IMR-90 (cell line): ENCODE data around the gene TMEM140. TPM values are rescaled to one million over a fixed set of nuclear protein-coding genes. Genes with fewer than 3 reads are reported as not detected.
A peak's percentile ranks its signal among the peaks of the same experiment; 100 is the strongest.

ENCODE experiments used
- ATAC-seq: fragments of 200-7000 bp; cut with Tn5 transposase; 2 replicates; pipeline ENCODE4 v1.9.1; 2020; ENCODE audit warnings: low read depth, mild to moderate bottlenecking, moderate library complexity
- BruUV-seq: library from RNA; stranded (reverse); fragments of 400-500 nt; replicated peaks from 2 replicates; lab custom pipeline; 2021; lab: Mats Ljungman, UMichigan
- CTCF ChIA-PET: fragments of 300-600 bp; formaldehyde crosslinking; extraction: SDS; loops from one replicate; lab custom pipeline; 2021; ENCODE audit warnings: antibody characterized with exemption; lab: Yijun Ruan, JAX
- POLR2A ChIA-PET: fragments of 300-600 bp; sonication (Branson Sonifier 250); formaldehyde crosslinking; loops from one replicate; lab custom pipeline; 2022; ENCODE audit warnings: antibody characterized with exemption; ENCODE audit not compliant: unreplicated experiment; lab: Charles Lee
- DNase-seq: peaks from one replicate; pipeline ENCODE4 v3.0.0; 2013
- H2AFZ ChIP-seq: replicated peaks from 2 replicates; pipeline ENCODE3; 2013; ENCODE audit warnings: low read length, mild to moderate bottlenecking; ENCODE audit not compliant: poor library complexity
- H2AK5ac ChIP-seq: 2 replicates; pipeline ENCODE4 v1.6.1; 2013; ENCODE audit warnings: low read depth, low read length, inconsistent platforms
- H2AK9ac ChIP-seq: replicated peaks from 2 replicates; pipeline ENCODE3; 2013; ENCODE audit warnings: mild to moderate bottlenecking, low read depth, low read length, moderate library complexity; ENCODE audit not compliant: poor library complexity
- H2BK120ac ChIP-seq: 2 replicates; pipeline ENCODE4 v1.6.1; 2013; ENCODE audit warnings: low read depth, low read length, inconsistent platforms
- H2BK15ac ChIP-seq: 3 replicates; pipeline ENCODE4 v1.6.1; 2013; ENCODE audit warnings: low read depth, low read length, inconsistent platforms
- H2BK20ac ChIP-seq: 2 replicates; pipeline ENCODE4 v1.6.1; 2013; ENCODE audit warnings: low read depth, mild to moderate bottlenecking, inconsistent platforms, low read length, moderate library complexity
- H2BK5ac ChIP-seq: 2 replicates; pipeline ENCODE4 v1.6.1; 2013; ENCODE audit warnings: mild to moderate bottlenecking, low read depth, low read length, inconsistent platforms; ENCODE audit not compliant: poor library complexity, severe bottlenecking
- H3K14ac ChIP-seq: replicated peaks from 2 replicates; pipeline ENCODE4 v1.6.1; 2013; ENCODE audit warnings: low read depth, low read length, inconsistent platforms
- H3K18ac ChIP-seq: 2 replicates; pipeline ENCODE4 v1.6.1; 2013; ENCODE audit warnings: low read depth, low read length, control low read depth
- H3K23ac ChIP-seq: 2 replicates; pipeline ENCODE4 v1.6.1; 2013; ENCODE audit warnings: low read depth, low read length, inconsistent platforms
- H3K27ac ChIP-seq: 2 replicates; pipeline ENCODE4 v1.5.1; 2013; ENCODE audit warnings: mild to moderate bottlenecking, control low read depth, low read length; ENCODE audit not compliant: insufficient read depth
- H3K27me3 ChIP-seq: 2 replicates; pipeline ENCODE4 v1.6.1; 2013; ENCODE audit warnings: low read length; ENCODE audit not compliant: control insufficient read depth, insufficient read depth
- H3K36me3 ChIP-seq: 2 replicates; pipeline ENCODE4 v1.6.1; 2013; ENCODE audit warnings: low read length, mixed read lengths; ENCODE audit not compliant: control insufficient read depth, insufficient read depth
- H3K4ac ChIP-seq: 2 replicates; pipeline ENCODE4 v1.6.1; 2013; ENCODE audit warnings: low read depth, low read length, inconsistent platforms
- H3K4me1 ChIP-seq: 2 replicates; pipeline ENCODE4 v1.6.1; 2013; ENCODE audit warnings: low read length, mixed read lengths; ENCODE audit not compliant: control insufficient read depth, insufficient read depth
- H3K4me2 ChIP-seq: 2 replicates; pipeline ENCODE4 v1.6.1; 2013; ENCODE audit warnings: low read depth, mild to moderate bottlenecking, control low read depth, low read length, moderate library complexity
- H3K4me3 ChIP-seq: 2 replicates; pipeline ENCODE4 v1.5.1; 2013; ENCODE audit warnings: low read depth, mild to moderate bottlenecking, control low read depth, low read length, moderate library complexity; ENCODE audit not compliant: insufficient read depth
- H3K56ac ChIP-seq: 2 replicates; pipeline ENCODE4 v1.6.1; 2013; ENCODE audit warnings: low read length, inconsistent platforms; ENCODE audit not compliant: insufficient read depth; ENCODE audit errors: extremely low read depth
- H3K79me1 ChIP-seq, 2 experiments: 2 replicates each; pipeline ENCODE4 v1.6.1; 2013; ENCODE audit warnings: low read length in 2 of 2, inconsistent platforms in 1 of 2, low read depth in 1 of 2
- H3K9ac ChIP-seq: 2 replicates; pipeline ENCODE4 v1.6.1; 2013; ENCODE audit warnings: low read depth, low read length, control low read depth
- H3K9me1 ChIP-seq: 2 replicates; pipeline ENCODE4 v1.6.1; 2013; ENCODE audit warnings: low read length, inconsistent platforms; ENCODE audit not compliant: insufficient read depth
- H3K9me3 ChIP-seq: 2 replicates; pipeline ENCODE4 v1.6.1; 2013; ENCODE audit warnings: low read length; ENCODE audit not compliant: control insufficient read depth, insufficient read depth
- H4K20me1 ChIP-seq: 2 replicates; pipeline ENCODE4 v1.6.1; 2013; ENCODE audit warnings: low read length, inconsistent platforms; ENCODE audit not compliant: insufficient read depth
- H4K5ac ChIP-seq: 2 replicates; pipeline ENCODE4 v1.6.1; 2013; ENCODE audit warnings: mild to moderate bottlenecking, low read depth, low read length, control low read depth
- H4K8ac ChIP-seq, 2 experiments: 2 replicates each; pipeline ENCODE4 v1.6.1; 2013; ENCODE audit warnings: low read depth in 2 of 2, low read length in 2 of 2, control low read depth in 1 of 2, inconsistent platforms in 1 of 2
- H4K91ac ChIP-seq: 2 replicates; pipeline ENCODE4 v1.6.1; 2013; ENCODE audit warnings: low read depth, low read length, inconsistent platforms; ENCODE audit not compliant: insufficient read depth
- BHLHE40 ChIP-seq: fragments of 150-350 bp; IDR thresholded peaks from 2 replicates; pipeline ENCODE4 v1.6.1; 2016; ENCODE audit warnings: mild to moderate bottlenecking, low read depth, low read length
- CEBPB ChIP-seq: IDR thresholded peaks from 2 replicates; pipeline ENCODE4 v1.6.1; 2012; ENCODE audit warnings: low read depth, low read length, improper control_type of control experiment
- CHD1 ChIP-seq: IDR thresholded peaks from 2 replicates; pipeline ENCODE4 v1.6.1; 2012; ENCODE audit warnings: low read depth, low read length, improper control_type of control experiment
- FOS ChIP-seq: fragments of 150-350 bp; IDR thresholded peaks from 2 replicates; pipeline ENCODE4 v1.6.1; 2016; ENCODE audit warnings: low read depth, low read length
- MAFK ChIP-seq: IDR thresholded peaks from 2 replicates; pipeline ENCODE4 v1.6.1; 2012; ENCODE audit warnings: low read depth, low read length, improper control_type of control experiment
- MAZ ChIP-seq: IDR thresholded peaks from 2 replicates; pipeline ENCODE4 v1.6.1; 2012; ENCODE audit warnings: low read depth, mild to moderate bottlenecking, low read length, improper control_type of control experiment, moderate library complexity, borderline replicate concordance
- MXI1 ChIP-seq: IDR thresholded peaks from 2 replicates; pipeline ENCODE4 v1.6.1; 2012; ENCODE audit warnings: low read depth, mild to moderate bottlenecking, low read length, moderate library complexity, borderline replicate concordance
- NFE2L2 ChIP-seq: fragments of 150-350 bp; IDR thresholded peaks from 2 replicates; pipeline ENCODE4 v1.6.1; 2016; ENCODE audit warnings: low read depth, mild to moderate bottlenecking, low read length
- RCOR1 ChIP-seq: IDR thresholded peaks from 2 replicates; pipeline ENCODE4 v1.6.1; 2012; ENCODE audit warnings: mild to moderate bottlenecking, low read length, improper control_type of control experiment; ENCODE audit not compliant: insufficient replicate concordance
- SMC3 ChIP-seq: fragments of 150-350 bp; IDR thresholded peaks from 2 replicates; pipeline ENCODE4 v1.6.1; 2016; ENCODE audit warnings: low read depth, mild to moderate bottlenecking, antibody characterized with exemption, low read length, moderate library complexity
- WGBS, 2 experiments: methylation state at CpG; one replicate each; pipeline versions ENCODE4 v1.1.5 to v1.1.7; 2013; ENCODE audit warnings: missing lambda C conversion rate in 2 of 2; ENCODE audit not compliant: insufficient read length in 1 of 2; ENCODE audit errors: extremely low coverage in 2 of 2; 5-methylcytosine and 5-hydroxymethylcytosine counted together
- dilution Hi-C: fragments of 300-500 bp; cut with HindIII; formaldehyde crosslinking; loops from one replicate; pipeline ENCODE4 v1.14.3; 2018; ENCODE audit warnings: low sequenced_read_pairs; ENCODE audit not compliant: unreplicated experiment
- in situ Hi-C: fragments of 300-500 bp; cut with MboI; formaldehyde crosslinking; loops from 3 replicates; pipeline ENCODE4 v1.14.3; 2019; ENCODE audit warnings: low sequenced_read_pairs, inconsistent platforms, mixed read lengths
- intact Hi-C: fragments of 100-400 bp; cut with micrococcal nuclease; formaldehyde crosslinking; loops from 2 replicates; pipeline ENCODE4 v1.10.0; 2022
- polyA plus RNA-seq, 3 experiments: library from polyadenylated mRNA; depleted of rRNA; stranded (reverse); fragments of >200 nt; gene quantifications; 2 replicates each; pipeline ENCODE4 v1.2.3, GENCODE V29; 2012; ENCODE audit warnings: low replicate concordance in 1 of 3
- total RNA-seq: library from RNA; depleted of rRNA; stranded (reverse); fragments of >200 nt; gene quantifications from 2 replicates; pipeline ENCODE4 v1.2.3, GENCODE V29; 2012
- TF ChIP-seq, protein P1 (sequence below): fragments of 150-350 bp; IDR thresholded peaks from 2 replicates; pipeline ENCODE4 v1.6.1; 2017; ENCODE audit warnings: mild to moderate bottlenecking, antibody characterized with exemption, low read length, low read depth
- TF ChIP-seq, protein P2 (sequence below): conservative IDR thresholded peaks from 2 replicates; pipeline ENCODE4 v1.5.1; 2012; ENCODE audit warnings: mild to moderate bottlenecking, low read depth, low read length, improper control_type of control experiment
- TF ChIP-seq, protein P3 (sequence below): fragments of 150-350 bp; IDR thresholded peaks from 2 replicates; pipeline ENCODE4 v1.6.1; 2016; ENCODE audit warnings: low read depth, mild to moderate bottlenecking, low read length, moderate library complexity, borderline replicate concordance

TMEM140 gene
- total and polyA plus RNA-seq, 2 of the 4 experiments (the other 2 are of a cell fraction): 0.24 to 0.72 TPM

DNA sequence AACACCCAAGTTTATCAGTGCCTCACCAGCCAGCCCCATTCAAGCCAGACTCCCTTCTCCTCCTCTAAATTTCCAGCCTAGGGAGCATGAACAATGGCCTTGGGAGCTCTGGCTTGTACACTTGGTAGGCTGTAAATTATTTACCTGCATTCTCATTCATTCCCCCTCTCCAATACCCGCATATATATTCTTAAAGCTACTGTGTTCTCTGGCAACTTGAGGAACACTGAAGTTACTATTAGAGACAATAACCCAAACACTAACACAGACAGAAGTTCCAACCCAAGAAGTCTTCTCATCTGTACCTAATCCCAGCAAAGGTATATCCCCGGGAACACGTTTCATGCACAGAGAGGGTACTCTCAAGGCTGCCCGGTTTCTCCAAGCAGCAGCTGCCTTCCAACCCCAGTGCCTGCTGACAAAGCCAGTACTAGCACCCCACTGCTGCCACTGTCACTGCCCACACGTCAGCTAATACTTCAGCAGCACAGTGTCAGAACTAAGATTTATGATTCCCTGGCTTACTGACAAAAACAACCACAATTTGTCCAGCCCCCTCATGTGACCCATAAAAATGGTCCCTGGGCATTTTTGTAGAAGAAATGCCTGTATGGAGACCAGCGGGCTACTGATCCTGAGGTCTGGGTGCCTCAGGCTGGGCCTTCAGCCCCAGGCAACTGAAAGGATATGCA, 60.4 kb downstream of the TMEM140 start:
- ATAC-seq: no peak
- intact Hi-C loops (no loop called here), dilution Hi-C loops (no loop called here), in situ Hi-C loops (no loop called here)
- Histone ChIP-seq H3K4me3 (no peak overlapping the region), H3K23ac (no peak overlapping the region), H4K8ac (no peak overlapping the region), H2BK5ac (no peak overlapping the region), H3K9me3 (no peaks in the 10 kb centered on the region), H3K18ac (no peak overlapping the region), H2AK5ac (no peak overlapping the region), H3K4me2 (no peak overlapping the region), H3K56ac (no peak overlapping the region), H4K5ac (no peak overlapping the region), H3K9me1 (peaks cover 16% of the 10 kb centered on the region), H3K27ac (no peak overlapping the region), H2BK15ac (no peak overlapping the region), H3K4ac (no peak overlapping the region), H3K36me3 (peaks cover 4% of the 10 kb centered on the region; the same call in 1 of the 2 replicates), H4K20me1 (no peaks in the 10 kb centered on the region), H3K4me1 (peaks cover 8% of the 10 kb centered on the region; the same call in 1 of the 2 replicates), H3K9ac (no peak overlapping the region), H3K79me1 (peaks cover 4 to 35% of the 10 kb centered on the region in 2 experiments; a peak in 3 of 4 replicates), H2AK9ac (peak overlapping the region; percentile 47), H2BK120ac (no peak overlapping the region), H2AFZ (no peak overlapping the region), H4K91ac (no peak overlapping the region), H3K14ac (no peak overlapping the region), H2BK20ac (no peak overlapping the region), H3K27me3 (no peaks in the 10 kb centered on the region)
- POLR2A ChIA-PET: no interaction called here
- TF ChIP-seq BHLHE40 (no peak), NFE2L2 (no peak), MAFK (no peak), CHD1 (no peak), FOS (no peak), MAZ (no peak), MXI1 (no peak), RCOR1 (no peak), SMC3 (no peak), CEBPB (no peak)
- TF ChIP-seq, protein P1, sequence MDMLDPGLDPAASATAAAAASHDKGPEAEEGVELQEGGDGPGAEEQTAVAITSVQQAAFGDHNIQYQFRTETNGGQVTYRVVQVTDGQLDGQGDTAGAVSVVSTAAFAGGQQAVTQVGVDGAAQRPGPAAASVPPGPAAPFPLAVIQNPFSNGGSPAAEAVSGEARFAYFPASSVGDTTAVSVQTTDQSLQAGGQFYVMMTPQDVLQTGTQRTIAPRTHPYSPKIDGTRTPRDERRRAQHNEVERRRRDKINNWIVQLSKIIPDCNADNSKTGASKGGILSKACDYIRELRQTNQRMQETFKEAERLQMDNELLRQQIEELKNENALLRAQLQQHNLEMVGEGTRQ: no peak
- TF ChIP-seq, protein P2, sequence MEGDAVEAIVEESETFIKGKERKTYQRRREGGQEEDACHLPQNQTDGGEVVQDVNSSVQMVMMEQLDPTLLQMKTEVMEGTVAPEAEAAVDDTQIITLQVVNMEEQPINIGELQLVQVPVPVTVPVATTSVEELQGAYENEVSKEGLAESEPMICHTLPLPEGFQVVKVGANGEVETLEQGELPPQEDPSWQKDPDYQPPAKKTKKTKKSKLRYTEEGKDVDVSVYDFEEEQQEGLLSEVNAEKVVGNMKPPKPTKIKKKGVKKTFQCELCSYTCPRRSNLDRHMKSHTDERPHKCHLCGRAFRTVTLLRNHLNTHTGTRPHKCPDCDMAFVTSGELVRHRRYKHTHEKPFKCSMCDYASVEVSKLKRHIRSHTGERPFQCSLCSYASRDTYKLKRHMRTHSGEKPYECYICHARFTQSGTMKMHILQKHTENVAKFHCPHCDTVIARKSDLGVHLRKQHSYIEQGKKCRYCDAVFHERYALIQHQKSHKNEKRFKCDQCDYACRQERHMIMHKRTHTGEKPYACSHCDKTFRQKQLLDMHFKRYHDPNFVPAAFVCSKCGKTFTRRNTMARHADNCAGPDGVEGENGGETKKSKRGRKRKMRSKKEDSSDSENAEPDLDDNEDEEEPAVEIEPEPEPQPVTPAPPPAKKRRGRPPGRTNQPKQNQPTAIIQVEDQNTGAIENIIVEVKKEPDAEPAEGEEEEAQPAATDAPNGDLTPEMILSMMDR: no peak
- TF ChIP-seq, protein P3, sequence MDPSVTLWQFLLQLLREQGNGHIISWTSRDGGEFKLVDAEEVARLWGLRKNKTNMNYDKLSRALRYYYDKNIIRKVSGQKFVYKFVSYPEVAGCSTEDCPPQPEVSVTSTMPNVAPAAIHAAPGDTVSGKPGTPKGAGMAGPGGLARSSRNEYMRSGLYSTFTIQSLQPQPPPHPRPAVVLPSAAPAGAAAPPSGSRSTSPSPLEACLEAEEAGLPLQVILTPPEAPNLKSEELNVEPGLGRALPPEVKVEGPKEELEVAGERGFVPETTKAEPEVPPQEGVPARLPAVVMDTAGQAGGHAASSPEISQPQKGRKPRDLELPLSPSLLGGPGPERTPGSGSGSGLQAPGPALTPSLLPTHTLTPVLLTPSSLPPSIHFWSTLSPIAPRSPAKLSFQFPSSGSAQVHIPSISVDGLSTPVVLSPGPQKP: no peak
- DNase-seq: no peak
- CTCF ChIA-PET: no interaction called here
- no CpG with 5 or more reads among the region's 6 CpGs for WGBS, 2 experiments
- BruUV-seq: no TSS peak
